Activated B cell treated with CpG ODN at 0.5 μM for 24 hours (primary cell): Measurements from ENCODE around the gene DLGAP1. TPM values are rescaled to one million over a fixed set of nuclear protein-coding genes. Genes with fewer than 3 reads are reported as not detected.

ENCODE experiments used
- ATAC-seq: fragments of 200-7000 bp; cut with Tn5 transposase; one replicate; pipeline ENCODE4 v1.10.0; 2021; ENCODE audit warnings: low read depth, mild to moderate bottlenecking, moderate library complexity
- CTCF ChIA-PET: fragments of 350-600 bp; sonication (Branson Sonifier 250); formaldehyde crosslinking; loops from one replicate; lab custom pipeline; 2021; ENCODE audit warnings: antibody characterized with exemption; lab: Charles Lee
- POLR2A ChIA-PET: fragments of 350-600 bp; sonication (Branson Sonifier 250); formaldehyde crosslinking; loops from one replicate; lab custom pipeline; 2021; ENCODE audit warnings: antibody characterized with exemption; lab: Charles Lee
- DNase-seq: peaks from one replicate; pipeline ENCODE4 v3.0.0; 2022
- H3K27ac Mint-ChIP-seq: one replicate; pipeline ENCODE4 v1.8.0; 2020; ENCODE audit warnings: mixed read lengths
- H3K27me3 Mint-ChIP-seq: one replicate; pipeline ENCODE4 v1.8.0; 2021; ENCODE audit warnings: mixed read lengths
- H3K36me3 Mint-ChIP-seq: one replicate; pipeline ENCODE4 v1.8.0; 2021; ENCODE audit warnings: low read depth, mixed read lengths
- H3K4me1 Mint-ChIP-seq: one replicate; pipeline ENCODE4 v1.8.0; 2021; ENCODE audit warnings: mixed read lengths
- H3K4me3 Mint-ChIP-seq: one replicate; pipeline ENCODE4 v1.8.0; 2020; ENCODE audit warnings: mild to moderate bottlenecking, mixed read lengths
- H3K9me3 Mint-ChIP-seq: one replicate; pipeline ENCODE4 v1.8.0; 2020; ENCODE audit warnings: mixed read lengths
- intact Hi-C: fragments of 100-400 bp; cut with micrococcal nuclease; formaldehyde crosslinking; loops from one replicate; pipeline ENCODE4 v1.15.1; 2024
- total RNA-seq: library from RNA; stranded (reverse); gene quantifications from 2 replicates; pipeline ENCODE4 v1.2.3, GENCODE V29; 2022
- TF ChIP-seq, protein P1 (sequence below): fragments of 200-600 bp; IDR thresholded peaks from one replicate; pipeline ENCODE4 v1.8.0; 2022; ENCODE audit warnings: antibody characterized with exemption, mild to moderate bottlenecking

DLGAP1 gene
- total RNA-seq, 1 donor from 2014 or later, result 0.18 TPM

DNA sequence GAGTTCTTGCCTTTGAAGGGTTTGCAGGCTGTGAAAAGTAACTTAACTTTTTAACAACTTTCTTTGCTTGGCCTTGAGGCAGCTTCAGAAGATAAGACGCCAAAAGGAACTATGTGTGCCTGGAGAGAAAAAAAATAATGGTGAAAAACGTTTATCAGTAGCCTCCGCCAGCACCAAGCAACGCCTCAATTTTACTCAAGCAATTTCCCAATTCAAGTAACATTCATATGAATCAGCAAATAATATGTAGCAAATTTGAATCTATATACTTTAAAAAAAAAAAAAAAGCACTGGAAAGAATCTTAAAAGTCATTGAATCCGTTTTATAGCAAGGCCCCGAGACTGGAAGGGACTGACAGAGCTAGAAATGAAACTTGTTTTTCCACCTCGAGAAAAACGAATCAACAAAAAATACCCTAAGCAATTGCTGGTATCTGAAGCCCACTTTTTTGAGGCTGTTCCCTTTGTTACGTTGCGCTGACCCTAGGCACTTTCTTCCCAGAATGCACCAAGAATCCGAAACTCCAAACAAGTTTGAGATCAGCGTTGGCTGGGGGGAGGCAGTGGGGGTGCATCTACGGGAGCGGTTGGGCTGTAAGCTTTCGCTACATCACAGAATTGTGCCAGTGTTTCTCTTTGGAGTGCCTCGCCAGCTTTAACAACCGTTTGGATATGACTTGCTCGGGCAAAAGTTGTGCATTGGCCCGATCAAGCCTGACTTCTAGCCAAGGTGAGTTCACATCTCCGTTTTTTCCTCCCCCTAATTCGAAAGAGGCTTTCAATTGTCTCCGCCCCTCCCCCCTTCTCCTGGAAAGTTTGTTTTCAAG, 1007.8 kb downstream of the DLGAP1 start:
- TF ChIP-seq, protein P1, sequence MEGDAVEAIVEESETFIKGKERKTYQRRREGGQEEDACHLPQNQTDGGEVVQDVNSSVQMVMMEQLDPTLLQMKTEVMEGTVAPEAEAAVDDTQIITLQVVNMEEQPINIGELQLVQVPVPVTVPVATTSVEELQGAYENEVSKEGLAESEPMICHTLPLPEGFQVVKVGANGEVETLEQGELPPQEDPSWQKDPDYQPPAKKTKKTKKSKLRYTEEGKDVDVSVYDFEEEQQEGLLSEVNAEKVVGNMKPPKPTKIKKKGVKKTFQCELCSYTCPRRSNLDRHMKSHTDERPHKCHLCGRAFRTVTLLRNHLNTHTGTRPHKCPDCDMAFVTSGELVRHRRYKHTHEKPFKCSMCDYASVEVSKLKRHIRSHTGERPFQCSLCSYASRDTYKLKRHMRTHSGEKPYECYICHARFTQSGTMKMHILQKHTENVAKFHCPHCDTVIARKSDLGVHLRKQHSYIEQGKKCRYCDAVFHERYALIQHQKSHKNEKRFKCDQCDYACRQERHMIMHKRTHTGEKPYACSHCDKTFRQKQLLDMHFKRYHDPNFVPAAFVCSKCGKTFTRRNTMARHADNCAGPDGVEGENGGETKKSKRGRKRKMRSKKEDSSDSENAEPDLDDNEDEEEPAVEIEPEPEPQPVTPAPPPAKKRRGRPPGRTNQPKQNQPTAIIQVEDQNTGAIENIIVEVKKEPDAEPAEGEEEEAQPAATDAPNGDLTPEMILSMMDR, result no peak
- H3K27ac Mint-ChIP-seq, result peak overlapping the region; percentile 100
- intact Hi-C loops, result no loop called here
- ATAC-seq (no peak), DNase-seq (peak; percentile 31)
- ChIA-PET CTCF (interaction anchor here (0.6 to 2.7 kb wide), 17 partner anchors 8 to 219 kb away, joined by 3 to 18 read pairs (median 4); no protein-coding TSS in a partner anchor), POLR2A (interaction anchor here (0.6 to 10.3 kb wide), 40 partner anchors 9 to 217 kb away, joined by 3 to 432 read pairs (median 6); partner anchors contain the start of genes MYL12A and MYL12B)
- peaks cover 28% of the 10 kb centered on the region for H3K36me3 Mint-ChIP-seq
- peak overlapping the region; percentile 96 for H3K4me3 Mint-ChIP-seq
- H3K9me3 Mint-ChIP-seq, result no peaks in the 10 kb centered on the region
- no peaks in the 10 kb centered on the region for H3K27me3 Mint-ChIP-seq
- H3K4me1 Mint-ChIP-seq, result peaks cover 26% of the 10 kb centered on the region
